Mesothelial cell of epicardium (in vitro differentiated cells): Measurements from ENCODE around the gene NSD2. TPM values are rescaled to one million over a fixed set of nuclear protein-coding genes. Genes with fewer than 3 reads are reported as not detected.

Experiments
- DNase-seq, 2 experiments: peaks; one replicate each; pipeline ENCODE4 v3.0.0; 2021; ENCODE audit warnings: low spot score in 2 of 2; ENCODE audit not compliant: unreplicated experiment in 2 of 2
- H3K27ac Mint-ChIP-seq: 2 replicates; pipeline ENCODE4 v1.8.0; 2021; ENCODE audit warnings: mixed read lengths
- H3K27me3 Mint-ChIP-seq: 2 replicates; pipeline ENCODE4 v1.8.0; 2021; ENCODE audit warnings: low read depth, mixed read lengths
- H3K36me3 Mint-ChIP-seq: 2 replicates; pipeline ENCODE4 v1.8.0; 2021; ENCODE audit warnings: mixed read lengths
- H3K4me1 Mint-ChIP-seq: 2 replicates; pipeline ENCODE4 v1.8.0; 2021; ENCODE audit warnings: mixed read lengths
- H3K4me3 Mint-ChIP-seq: 2 replicates; pipeline ENCODE4 v1.8.0; 2021; ENCODE audit warnings: mild to moderate bottlenecking, moderate library complexity, mixed read lengths
- H3K9me3 Mint-ChIP-seq: 2 replicates; pipeline ENCODE4 v1.8.0; 2021; ENCODE audit warnings: mixed read lengths
- CTCF ChIP-seq: fragments of 200-600 bp; sonication (generic); IDR thresholded peaks from one replicate; pipeline ENCODE4 v1.5.0; 2021; ENCODE audit warnings: antibody characterized with exemption; ENCODE audit not compliant: unreplicated experiment
- total RNA-seq: library from RNA; stranded (reverse); gene quantifications from 3 replicates; pipeline ENCODE4 v1.2.1, GENCODE V29; 2021

NSD2 gene
- total RNA-seq, 1 donor from 2014 or later, result 119 TPM

DNA sequence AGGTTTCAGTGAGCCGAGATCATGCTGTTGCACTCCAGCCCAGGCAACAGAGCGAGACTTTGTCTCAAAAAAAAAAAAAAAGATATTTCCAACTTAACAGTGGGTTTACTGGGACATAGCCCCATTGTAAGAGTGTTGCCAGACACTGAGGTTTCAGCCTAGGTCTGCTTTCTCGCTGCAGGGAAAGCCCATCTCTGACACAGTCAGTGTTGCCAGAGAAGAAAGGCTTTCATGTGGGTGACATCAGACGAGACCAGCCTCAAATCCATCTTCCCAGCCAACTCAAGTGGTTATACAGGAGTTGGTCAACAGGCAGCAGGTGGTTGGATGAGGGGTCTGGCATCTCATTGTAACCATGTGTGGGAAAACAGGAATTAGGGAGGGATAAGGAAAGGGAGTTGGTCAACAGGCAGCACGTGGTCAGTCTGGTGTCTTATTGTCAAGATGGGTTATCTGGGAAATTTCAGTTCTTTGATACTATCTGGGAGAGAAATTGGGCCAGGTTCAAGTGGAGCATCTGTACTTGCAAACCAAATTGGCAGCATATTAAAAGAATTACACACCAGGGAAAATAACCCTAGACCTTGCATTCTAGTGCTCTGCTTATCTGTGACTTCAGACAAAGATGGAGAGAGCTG is 96.4 kb downstream of the NSD2 start:
- Mint-ChIP-seq H3K4me1 (no peaks in the 10 kb centered on the region), H3K27ac (no peak overlapping the region), H3K9me3 (peaks cover 10% of the 10 kb centered on the region), H3K27me3 (no peaks in the 10 kb centered on the region), H3K4me3 (no peak overlapping the region), H3K36me3 (peaks cover 56% of the 10 kb centered on the region)
- TF ChIP-seq CTCF, result no peak
- DNase-seq, result no peak

GRCh38 chr4:1968686-1969295 is 97.6 kb downstream of the NSD2 start:
- no peak for TF ChIP-seq CTCF
- H3K4me3 Mint-ChIP-seq, result no peak overlapping the region
- DNase-seq, result no peak
- H3K4me1 Mint-ChIP-seq, result no peaks in the 10 kb centered on the region
- peaks cover 52% of the 10 kb centered on the region for H3K36me3 Mint-ChIP-seq
- no peaks in the 10 kb centered on the region for H3K27me3 Mint-ChIP-seq
- no peak overlapping the region for H3K27ac Mint-ChIP-seq
- peaks cover 10% of the 10 kb centered on the region for H3K9me3 Mint-ChIP-seq

GRCh38 chr4:1969928-1970723 is 98.9 kb downstream of the NSD2 start:
- TF ChIP-seq CTCF, result no peak
- peaks cover 1% of the 10 kb centered on the region for H3K9me3 Mint-ChIP-seq
- no peaks in the 10 kb centered on the region for H3K27me3 Mint-ChIP-seq
- no peak overlapping the region for H3K4me3 Mint-ChIP-seq
- no peaks in the 10 kb centered on the region for H3K4me1 Mint-ChIP-seq
- peak overlapping the region; percentile 14 for H3K27ac Mint-ChIP-seq
- DNase-seq, result no peak
- H3K36me3 Mint-ChIP-seq, result peaks cover 41% of the 10 kb centered on the region

DNA sequence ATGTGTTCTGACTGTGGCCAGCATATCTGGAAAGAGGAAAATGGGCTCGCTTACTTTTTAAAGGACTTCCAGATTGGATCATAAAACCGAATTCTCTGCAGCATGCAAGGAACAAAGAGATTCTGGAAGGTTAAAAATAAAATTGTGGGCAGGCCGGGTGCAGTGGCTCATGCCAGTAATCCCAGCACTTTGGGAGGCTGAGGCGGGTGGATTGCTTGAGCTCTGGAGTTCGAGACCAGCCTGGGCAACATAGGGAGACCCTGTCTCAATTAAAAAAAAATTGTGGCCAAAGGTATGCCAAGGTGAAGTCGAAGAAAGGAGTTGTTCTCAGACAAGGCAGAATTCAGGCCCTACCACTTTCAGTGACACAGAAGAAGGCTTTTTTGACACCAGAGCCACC is 99.7 kb downstream of the NSD2 start:
- H3K4me3 Mint-ChIP-seq, result no peak overlapping the region

More for the DNA sequence above, 99.7 kb downstream of the NSD2 start:
- no peak overlapping the region for H3K27ac Mint-ChIP-seq
- H3K9me3 Mint-ChIP-seq, result no peaks in the 10 kb centered on the region
- peaks cover 37% of the 10 kb centered on the region for H3K36me3 Mint-ChIP-seq
- no peak for TF ChIP-seq CTCF
- H3K4me1 Mint-ChIP-seq, result no peaks in the 10 kb centered on the region
- no peaks in the 10 kb centered on the region for H3K27me3 Mint-ChIP-seq
- DNase-seq, result no peak
